GM12878 (cell line): ENCODE data around the gene EYA2. TPM values are rescaled to one million over a fixed set of nuclear protein-coding genes. Genes with fewer than 3 reads are reported as not detected.

ENCODE experiments used
- ATAC-seq: fragments of 200-7000 bp; cut with Tn5 transposase; 3 replicates; pipeline ENCODE4 v1.9.1; 2020; ENCODE audit warnings: mild to moderate bottlenecking, moderate library complexity
- BruUV-seq: library from RNA; stranded (reverse); fragments of 400-500 nt; replicated peaks from 2 replicates; lab custom pipeline; 2021; lab: Mats Ljungman, UMichigan
- CTCF ChIA-PET: fragments of 300-600 bp; sonication (Branson Sonifier 250); formaldehyde crosslinking; extraction: SDS; loops from one replicate; lab custom pipeline; 2021; ENCODE audit warnings: inconsistent platforms; lab: Yijun Ruan, JAX
- POLR2A ChIA-PET: fragments of 350-600 bp; formaldehyde crosslinking; extraction: SDS; loops from one replicate; lab custom pipeline; 2021; ENCODE audit warnings: inconsistent platforms; lab: Charles Lee
- RAD21 ChIA-PET: fragments of 300-600 bp; sonication (Branson Sonifier 250); formaldehyde crosslinking; loops from one replicate; lab custom pipeline; 2023; ENCODE audit warnings: antibody characterized with exemption; ENCODE audit not compliant: unreplicated experiment; lab: Charles Lee
- SMC1A ChIA-PET: fragments of 300-600 bp; sonication (Branson Sonifier 250); formaldehyde crosslinking; loops from one replicate; lab custom pipeline; 2023; ENCODE audit not compliant: unreplicated experiment, uncharacterized antibody; lab: Charles Lee
- DNase-seq: peaks from one replicate; pipeline ENCODE4 v3.0.0-alpha.2; 2011; ENCODE audit warnings: low read depth, low spot score
- FAIRE-seq: peaks from 3 replicates; lab custom pipeline; 2011; peaks lifted over from hg19 to GRCh38; lab: Jason Lieb, UNC
- H2AFZ ChIP-seq: 2 replicates; pipeline ENCODE4 v1.6.0; 2011; ENCODE audit warnings: low read depth, low read length, control low read depth; ENCODE audit not compliant: control insufficient read depth
- H3K27ac ChIP-seq: 2 replicates; pipeline ENCODE4 v1.5.1; 2011; ENCODE audit warnings: control low read depth; ENCODE audit not compliant: control insufficient read depth, insufficient read depth
- H3K27me3 ChIP-seq, 2 experiments: replicated peaks in 1 of 2; 2 replicates each; pipeline versions ENCODE4 v1.6.0 to v1.6.1; 2011; ENCODE audit warnings: low read length in 1 of 2; ENCODE audit not compliant: control insufficient read depth in 2 of 2, insufficient read depth in 2 of 2
- H3K36me3 ChIP-seq, 2 experiments: 2 replicates each; pipeline ENCODE4 v1.5.1; 2011; ENCODE audit warnings: low read length in 1 of 2; ENCODE audit not compliant: control insufficient read depth in 2 of 2, insufficient read depth in 2 of 2
- H3K4me1 ChIP-seq: 2 replicates; pipeline ENCODE4 v1.6.1; 2011; ENCODE audit warnings: mild to moderate bottlenecking, low read length, moderate library complexity, mixed read lengths; ENCODE audit not compliant: control insufficient read depth, insufficient read depth
- H3K4me2 ChIP-seq: 2 replicates; pipeline ENCODE4 v1.6.0; 2011; ENCODE audit warnings: control low read depth; ENCODE audit not compliant: control insufficient read depth, insufficient read depth
- H3K4me3 ChIP-seq: fragments of 200-600 bp; sonication (generic); 2 replicates; pipeline ENCODE4 v1.5.1; 2016
- H3K79me2 ChIP-seq: 2 replicates; pipeline ENCODE4 v1.6.0; 2011; ENCODE audit warnings: low read length; ENCODE audit not compliant: control insufficient read depth, insufficient read depth
- H3K9ac ChIP-seq: 2 replicates; pipeline ENCODE4 v1.8.0; 2011; ENCODE audit warnings: low read length, control low read depth, mixed read lengths; ENCODE audit not compliant: control insufficient read depth, insufficient read depth
- H3K9me3 ChIP-seq: replicated peaks from 3 replicates; pipeline ENCODE4 v1.5.1; 2011; ENCODE audit warnings: mild to moderate bottlenecking, low read length; ENCODE audit not compliant: control insufficient read depth, insufficient read depth
- H4K20me1 ChIP-seq: 2 replicates; pipeline ENCODE4 v1.6.0; 2011; ENCODE audit not compliant: control insufficient read depth, insufficient read depth
- ATF3 ChIP-seq: IDR thresholded peaks from 2 replicates; pipeline ENCODE4 v1.6.1; 2011; ENCODE audit warnings: low read depth, mild to moderate bottlenecking, low read length, moderate library complexity, borderline replicate concordance; ENCODE audit errors: extremely low read depth
- CEBPZ ChIP-seq: fragments of 150-350 bp; IDR thresholded peaks from 2 replicates; pipeline ENCODE4 v1.6.1; 2016; ENCODE audit warnings: low read depth, low read length
- E4F1 ChIP-seq: fragments of 450-650 bp; IDR thresholded peaks from 2 replicates; pipeline ENCODE4 v1.6.1; 2018; ENCODE audit warnings: borderline replicate concordance, mild to moderate bottlenecking; ENCODE audit not compliant: partially characterized antibody
- EZH2 ChIP-seq: IDR thresholded peaks from 2 replicates; pipeline ENCODE4 v1.6.1; 2012; ENCODE audit warnings: low read depth, mild to moderate bottlenecking, control low read depth, inconsistent platforms, low read length, borderline replicate concordance; ENCODE audit not compliant: control insufficient read depth
- GATAD2B ChIP-seq: fragments of 450-650 bp; conservative IDR thresholded peaks from 2 replicates; pipeline ENCODE4 v1.6.1; 2017; ENCODE audit warnings: low read depth, mild to moderate bottlenecking, moderate library complexity
- MXI1 ChIP-seq: fragments of 150-350 bp; IDR thresholded peaks from 2 replicates; pipeline ENCODE4 v1.6.1; 2011; ENCODE audit warnings: low read depth, mild to moderate bottlenecking, inconsistent platforms, low read length, improper control_type of control experiment
- MYC ChIP-seq: IDR thresholded peaks from 2 replicates; pipeline ENCODE4 v1.6.1; 2011; ENCODE audit warnings: mild to moderate bottlenecking, low read length, moderate library complexity, inconsistent platforms; ENCODE audit not compliant: insufficient read depth, insufficient replicate concordance, insufficient read length, severe bottlenecking
- NR2C1 ChIP-seq: fragments of 450-650 bp; IDR thresholded peaks from 2 replicates; pipeline ENCODE4 v1.6.1; 2017; ENCODE audit warnings: antibody characterized with exemption, mild to moderate bottlenecking, moderate library complexity
- PAX8 ChIP-seq: fragments of 450-650 bp; IDR thresholded peaks from 2 replicates; pipeline ENCODE4 v1.6.1; 2017; ENCODE audit warnings: mild to moderate bottlenecking, moderate library complexity
- SUZ12 ChIP-seq: fragments of 200-600 bp; sonication (generic); IDR thresholded peaks from one replicate; pipeline ENCODE4 v1.6.1; 2018; ENCODE audit warnings: antibody characterized with exemption, mild to moderate bottlenecking; ENCODE audit not compliant: unreplicated experiment
- ZBTB11 ChIP-seq: fragments of 450-650 bp; formaldehyde crosslinking; IDR thresholded peaks from 2 replicates; pipeline ENCODE4 v1.5.0; 2022; ENCODE audit warnings: mild to moderate bottlenecking, missing genetic modification characterization
- ZNF622 ChIP-seq: fragments of 450-650 bp; IDR thresholded peaks from 2 replicates; pipeline ENCODE4 v1.6.1; 2017; ENCODE audit warnings: mild to moderate bottlenecking, inconsistent platforms
- WGBS: methylation state at CpG from one replicate; pipeline ENCODE4 v1.1.6; 2016; ENCODE audit warnings: low lambda C conversion rate; ENCODE audit not compliant: insufficient replicate concordance, insufficient coverage; ENCODE audit errors: missing lambda C conversion rate; 5-methylcytosine and 5-hydroxymethylcytosine counted together
- in situ Hi-C: fragments of 300-500 bp; cut with MboI; formaldehyde crosslinking; loops from 9 replicates; pipeline ENCODE4 v1.14.3; 2018; ENCODE audit warnings: mixed read lengths
- intact Hi-C: fragments of 100-400 bp; cut with micrococcal nuclease; formaldehyde crosslinking; loops from one replicate; pipeline ENCODE4 v1.14.2; 2022; ENCODE audit not compliant: unreplicated experiment
- polyA plus RNA-seq, 11 experiments: library from polyadenylated mRNA; depleted of rRNA in 4 of 11; unstranded in 6 of 11; stranded (reverse) in 5 of 11; fragments of >200 nt; fragmentation: Nextera tagmentation in 4 of 11; fragmentation: Illumina TruSeq in 1 of 11; extraction: Ambion mirVana in 4 of 11; extraction: Trizol in 1 of 11; gene quantifications; 1 replicate in 1 of 11; 2 replicates in 10 of 11; pipeline versions ENCODE4 v1.2.1 to v1.2.3, GENCODE V29; 2011 to 2016; ENCODE audit warnings: inconsistent platforms in 2 of 11, missing spikeins in 2 of 11, low read depth in 1 of 11
- total RNA-seq, 4 experiments: library from RNA; depleted of rRNA in 3 of 4; stranded (reverse); fragments of >200 nt in 3 of 4; fragmentation: Illumina TruSeq in 1 of 4; extraction: Trizol in 1 of 4; gene quantifications; 2 replicates each; pipeline versions ENCODE4 v1.2.1 to v1.2.3, GENCODE V29; 2013 to 2021

Gene EYA2
- total and polyA plus RNA-seq, 10 of the 15 experiments (the other 5 are each of a cell fraction or from before 2014, with no cell fraction given) = 0.20 TPM; not detected in 9

GRCh38 chr20:47137231-47137870 is 242.7 kb downstream of the EYA2 start:
- ATAC-seq (no peak), FAIRE-seq (no peak), DNase-seq (no peak)
- POLR2A ChIA-PET = no interaction called here
- Histone ChIP-seq H2AFZ (no peak overlapping the region), H3K4me2 (no peak overlapping the region), H3K79me2 (no peaks in the 10 kb centered on the region), H3K4me1 (no peaks in the 10 kb centered on the region), H3K27ac (no peak overlapping the region), H3K36me3 (no peaks in the 10 kb centered on the region), H3K4me3 (no peak overlapping the region), H3K9me3 (no peaks in the 10 kb centered on the region), H4K20me1 (no peaks in the 10 kb centered on the region), H3K27me3 (peaks cover 0 to 1% of the 10 kb centered on the region in 2 experiments; a peak in 1 of 4 replicates), H3K9ac (no peak overlapping the region)
- no TSS peak for BruUV-seq
- SMC1A ChIA-PET = interaction anchor here (0.6 kb wide), 1 partner anchor 593 kb away, joined by 4 read pairs; no protein-coding TSS in a partner anchor
- 51% methylated on average over 4 of the region's 4 CpGs for WGBS
- in situ Hi-C loops (no loop called here), intact Hi-C loops (no loop called here)
- RAD21 ChIA-PET = no interaction called here
- CTCF ChIA-PET = no interaction called here
- TF ChIP-seq CEBPZ (no peak), ZNF622 (no peak), E4F1 (no peak), ATF3 (no peak), GATAD2B (no peak), NR2C1 (no peak), EZH2 (no peak), ZBTB11 (CRISPR knock-in tag) (no peak), PAX8 (no peak), SUZ12 (no peak), MXI1 (no peak), MYC (no peak)
